K562 (cell line): ENCODE results near the gene ZNF865. TPM values are rescaled to one million over a fixed set of nuclear protein-coding genes. Genes with fewer than 3 reads are reported as not detected.

Experiments
- ATAC-seq: fragments of 200-7000 bp; cut with Tn5 transposase; 3 replicates; pipeline ENCODE4 v1.9.1; 2020; ENCODE audit warnings: moderate library complexity
- BruUV-seq: library from RNA; stranded (reverse); fragments of 400-500 nt; replicated peaks from 2 replicates; lab custom pipeline; 2021; lab: Mats Ljungman, UMichigan
- CTCF ChIA-PET: fragments of 300-600 bp; formaldehyde crosslinking; extraction: SDS; loops from one replicate; lab custom pipeline; 2021; ENCODE audit warnings: low intra/inter-chr PET ratio; lab: Yijun Ruan, JAX
- POLR2A ChIA-PET: fragments of 300-600, 350-650 bp; sonication (Branson Sonifier 250); formaldehyde crosslinking; extraction: SDS; loops from one replicate; lab custom pipeline; 2021; ENCODE audit warnings: antibody characterized with exemption, inconsistent platforms; lab: Yijun Ruan, JAX
- DNase-seq, 4 experiments: peaks; one replicate each; pipeline versions ENCODE4 v3.0.0 to v3.0.0-alpha.2; 2011 to 2018; ENCODE audit warnings: low spot score in 3 of 4, mixed read lengths in 3 of 4; ENCODE audit errors: extremely low read depth in 1 of 4
- FAIRE-seq: peaks from 2 replicates; lab custom pipeline; 2011; peaks lifted over from hg19 to GRCh38; lab: Jason Lieb, UNC
- H2AFZ ChIP-seq: 2 replicates; pipeline ENCODE4 v1.6.0; 2011; ENCODE audit warnings: low read depth, low read length, control low read depth, inconsistent platforms
- H3K27ac ChIP-seq: fragments of 200-600 bp; 3 replicates; pipeline ENCODE4 v1.8.0; 2011; ENCODE audit warnings: low read depth, mild to moderate bottlenecking, control low read depth, inconsistent platforms, low read length, moderate library complexity, mixed read lengths; ENCODE audit errors: extremely low read depth
- H3K27me3 ChIP-seq, 2 experiments: fragments of 300-600 bp in 1 of 2; 2 replicates in 1 of 2; 3 replicates in 1 of 2; pipeline versions ENCODE4 v1.6.0 to v1.8.0; 2011; ENCODE audit warnings: inconsistent platforms in 2 of 2, low read length in 2 of 2, mild to moderate bottlenecking in 1 of 2, mixed read lengths in 1 of 2, moderate library complexity in 1 of 2; ENCODE audit not compliant: control insufficient read depth in 2 of 2, insufficient read depth in 2 of 2
- H3K36me3 ChIP-seq: fragments of 300-600 bp; 3 replicates; pipeline ENCODE4 v1.8.0; 2011; ENCODE audit warnings: mild to moderate bottlenecking, low read length, inconsistent platforms; ENCODE audit not compliant: control insufficient read depth, insufficient read depth
- H3K4me1 ChIP-seq, 2 experiments: fragments of 200-600 bp in 1 of 2; replicated peaks in 1 of 2; 2 replicates in 1 of 2; 3 replicates in 1 of 2; pipeline versions ENCODE4 v1.5.1 to v1.8.0; 2011; ENCODE audit warnings: inconsistent platforms in 2 of 2, low read length in 2 of 2, mild to moderate bottlenecking in 1 of 2, mixed read lengths in 1 of 2, moderate library complexity in 1 of 2; ENCODE audit not compliant: control insufficient read depth in 2 of 2, insufficient read depth in 2 of 2
- H3K4me2 ChIP-seq: 2 replicates; pipeline ENCODE4 v1.6.1; 2011; ENCODE audit warnings: low read length, control low read depth, inconsistent platforms, mixed read lengths; ENCODE audit not compliant: insufficient read depth
- H3K4me3 ChIP-seq: fragments of 200-600 bp; sonication (generic), shearing (Covaris generic); 2 replicates; pipeline ENCODE4 v1.5.1; 2016; ENCODE audit warnings: control low read depth, inconsistent platforms
- H3K79me2 ChIP-seq: fragments of 200-600 bp; 3 replicates; pipeline ENCODE4 v1.8.0; 2011; ENCODE audit warnings: low read length, inconsistent platforms; ENCODE audit not compliant: control insufficient read depth, insufficient read depth
- H3K9ac ChIP-seq, 2 experiments: 2 replicates each; pipeline versions ENCODE4 v1.6.0 to v1.6.1; 2011; ENCODE audit warnings: low read depth in 2 of 2, low read length in 2 of 2, control low read depth in 1 of 2, inconsistent platforms in 1 of 2, mild to moderate bottlenecking in 1 of 2, mixed read lengths in 1 of 2; ENCODE audit not compliant: insufficient read depth in 1 of 2
- H3K9me1 ChIP-seq: one replicate; pipeline ENCODE4 v1.6.0; 2011; ENCODE audit warnings: inconsistent platforms, mild to moderate bottlenecking, low read length, moderate library complexity; ENCODE audit not compliant: control insufficient read depth, insufficient read depth
- H3K9me3 ChIP-seq: replicated peaks from 2 replicates; pipeline ENCODE4 v1.5.1; 2011; ENCODE audit warnings: low read depth, low read length, inconsistent platforms; ENCODE audit not compliant: control insufficient read depth, insufficient read depth
- H4K20me1 ChIP-seq: replicated peaks from 2 replicates; pipeline ENCODE4 v1.6.1; 2011; ENCODE audit warnings: low read length, inconsistent platforms, mixed read lengths; ENCODE audit not compliant: control insufficient read depth, insufficient read depth
- HDAC1 ChIP-seq, 2 experiments: fragments of 450-650 bp; IDR thresholded peaks; 2 replicates each; pipeline ENCODE4 v1.6.1; 2016 to 2017; ENCODE audit warnings: inconsistent platforms in 1 of 2, mild to moderate bottlenecking in 1 of 2, moderate library complexity in 1 of 2
- KLF6 ChIP-seq: fragments of 250-450 bp; sonication (Bioruptor Pico); IDR thresholded peaks from 2 replicates; pipeline ENCODE4 v1.4.0; 2020; ENCODE audit warnings: mild to moderate bottlenecking, moderate library complexity, borderline replicate concordance
- PTTG1 ChIP-seq: fragments of 450-650 bp; IDR thresholded peaks from 2 replicates; pipeline ENCODE4 v1.6.1; 2016; ENCODE audit warnings: low read depth, mild to moderate bottlenecking, missing genetic modification characterization, missing compliant biosample characterization
- RBM17 ChIP-seq: fragments of 200-400 bp; formaldehyde crosslinking; IDR thresholded peaks from 2 replicates; pipeline ENCODE4 v1.6.1; 2017; ENCODE audit warnings: low read depth, mild to moderate bottlenecking, low read length, borderline replicate concordance
- RBM25 ChIP-seq: fragments of 200-400 bp; formaldehyde crosslinking; IDR thresholded peaks from 2 replicates; pipeline ENCODE4 v1.6.1; 2018; ENCODE audit warnings: low read length, low read depth, moderate library complexity; ENCODE audit not compliant: severe bottlenecking
- SRSF1 ChIP-seq: fragments of 200-400 bp; formaldehyde crosslinking; IDR thresholded peaks from 2 replicates; pipeline ENCODE4 v1.6.1; 2017; ENCODE audit warnings: mild to moderate bottlenecking, low read depth, low read length, moderate library complexity
- ZNF143 ChIP-seq: sonication (generic); formaldehyde crosslinking; IDR thresholded peaks from 2 replicates; pipeline ENCODE4 v1.9.0; 2022; ENCODE audit warnings: mild to moderate bottlenecking, missing genetic modification reagents
- ZNF24 ChIP-seq: fragments of 450-650 bp; IDR thresholded peaks from 2 replicates; pipeline ENCODE4 v1.6.1; 2016
- ZNF75A ChIP-seq: fragments of 450-650 bp; formaldehyde crosslinking; IDR thresholded peaks from 2 replicates; pipeline ENCODE4 v1.4.0; 2020; ENCODE audit warnings: mild to moderate bottlenecking
- ZNF764 ChIP-seq: fragments of 250-450 bp; sonication (Bioruptor Pico); IDR thresholded peaks from 2 replicates; pipeline ENCODE4 v1.4.0; 2020; ENCODE audit warnings: low read depth, mild to moderate bottlenecking, moderate library complexity
- WGBS: fragments of 100-300 bp; shearing (Covaris generic); methylation state at CpG from one replicate; pipeline ENCODE4 v1.1.6; 2016; ENCODE audit warnings: low coverage, mixed read lengths; ENCODE audit not compliant: insufficient coverage; ENCODE audit errors: missing lambda C conversion rate; 5-methylcytosine and 5-hydroxymethylcytosine counted together
- in situ Hi-C: fragments of 300-500 bp; cut with MboI; formaldehyde crosslinking; loops from 4 replicates; pipeline ENCODE4 v1.15.0; 2018; ENCODE audit warnings: inconsistent platforms, mixed read lengths
- intact Hi-C: fragments of 100-400 bp; cut with micrococcal nuclease; formaldehyde crosslinking; loops from 2 replicates; pipeline ENCODE4 v1.14.2; 2022
- polyA plus RNA-seq, 8 experiments: library from polyadenylated mRNA; depleted of rRNA in 4 of 8; stranded (reverse) in 5 of 8; unstranded in 3 of 8; fragments of >200 nt; fragmentation: Nextera tagmentation in 2 of 8; fragmentation: Illumina TruSeq in 1 of 8; extraction: Ambion mirVana in 2 of 8; extraction: Trizol in 1 of 8; gene quantifications; 2 replicates each; pipeline versions ENCODE4 v1.2.1 to v1.2.3, GENCODE V29; 2011 to 2014; ENCODE audit warnings: inconsistent platforms in 1 of 8, missing spikeins in 1 of 8
- total RNA-seq, 7 experiments: library from RNA; depleted of rRNA in 6 of 7; stranded (reverse); fragments of >200 nt in 6 of 7; fragmentation: Illumina TruSeq in 2 of 7; extraction: Trizol in 2 of 7; gene quantifications; 2 replicates each; pipeline versions ENCODE4 v1.2.1 to v1.2.3, GENCODE V29; 2011 to 2021; ENCODE audit warnings: low replicate concordance in 1 of 7
- TF ChIP-seq, protein P1 (sequence below): sonication (generic); formaldehyde crosslinking; IDR thresholded peaks from 2 replicates; pipeline ENCODE4 v1.8.1; 2023; ENCODE audit warnings: mild to moderate bottlenecking, missing genetic modification reagents, moderate library complexity
- TF ChIP-seq, protein P2 (sequence below): fragments of 250-450 bp; sonication (Bioruptor Pico); IDR thresholded peaks from 2 replicates; pipeline ENCODE4 v1.8.0; 2022; ENCODE audit warnings: moderate library complexity, mild to moderate bottlenecking, inconsistent platforms
- TF ChIP-seq, protein P3 (sequence below), 2 experiments: fragments of 150-350 bp in 1 of 2; IDR thresholded peaks; 2 replicates each; pipeline ENCODE4 v1.6.1; 2012 to 2016; ENCODE audit warnings: low read depth in 2 of 2, low read length in 2 of 2, mild to moderate bottlenecking in 1 of 2, moderate library complexity in 1 of 2
- TF ChIP-seq, protein P4 (sequence below): fragments of 450-650 bp; IDR thresholded peaks from 2 replicates; pipeline ENCODE4 v1.7.1; 2018; ENCODE audit warnings: mild to moderate bottlenecking, low read depth; ENCODE audit not compliant: partially characterized antibody

Gene ZNF865
- total and polyA plus RNA-seq, 9 of the 15 experiments (the other 6 are each of a cell fraction or from before 2014, with no cell fraction given), result 0.40 to 18.8 (median 1.6) TPM; not detected in 2

DNA sequence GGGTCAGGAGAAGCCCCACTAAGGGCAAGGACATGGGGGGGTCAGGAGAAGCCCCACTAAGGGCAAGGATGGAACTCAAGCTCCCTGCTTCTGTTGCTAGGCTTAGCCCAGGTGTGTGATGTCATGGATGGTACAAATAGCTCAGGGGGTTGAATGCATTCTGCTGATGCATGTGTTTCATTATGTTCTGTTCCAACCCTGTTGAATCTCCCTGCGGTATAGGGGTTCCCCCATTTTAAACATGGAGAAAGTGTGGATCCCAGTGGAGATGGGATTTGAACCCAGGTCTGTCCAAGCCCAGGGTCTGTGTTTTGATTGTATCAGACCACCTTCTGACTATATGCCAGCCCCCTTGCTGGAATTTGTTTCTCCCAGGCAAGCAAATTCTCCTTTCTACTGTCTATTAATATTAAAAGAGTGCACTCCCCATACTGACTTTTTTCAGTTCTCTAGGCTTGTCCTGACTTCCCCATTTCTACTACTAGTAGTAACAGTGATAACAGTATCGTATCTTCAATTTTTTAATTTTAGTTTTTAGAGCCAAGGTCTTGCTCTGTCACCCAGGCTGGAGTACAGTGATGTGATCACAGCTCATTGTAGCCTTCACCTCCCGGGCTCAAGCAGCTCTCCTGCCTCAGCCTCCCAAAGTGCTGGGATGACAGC, 6.7 kb downstream of the ZNF865 start:
- DNase-seq (no peak), FAIRE-seq (no peak), ATAC-seq (no peak)
- no peak overlapping the region for H3K4me3 ChIP-seq
- intact Hi-C loops (no loop called here), in situ Hi-C loops (no loop called here)
- peaks cover 8% of the 10 kb centered on the region for H3K79me2 ChIP-seq
- BruUV-seq, result no TSS peak
- no peaks in the 10 kb centered on the region for H3K9me3 ChIP-seq
- H4K20me1 ChIP-seq, result no peaks in the 10 kb centered on the region
- WGBS, result 75% methylated on average over 3 of the region's 3 CpGs
- no peaks in the 10 kb centered on the region for H3K9me1 ChIP-seq
- H3K27me3 ChIP-seq, result no peaks in the 10 kb centered on the region
- H3K27ac ChIP-seq, result no peak overlapping the region
- H3K36me3 ChIP-seq, result peaks cover 30% of the 10 kb centered on the region; the same call in 2 of the 3 replicates
- H2AFZ ChIP-seq, result no peak overlapping the region
- H3K4me1 ChIP-seq, result peaks cover 0 to 5% of the 10 kb centered on the region in 2 experiments; a peak in 2 of 5 replicates
- H3K9ac ChIP-seq, result no peak overlapping the region
- POLR2A ChIA-PET, result interaction anchor here (1.1 kb wide), 1 partner anchor 12 kb away, joined by 3 read pairs; the partner anchor contains the start of gene ZNF784
- no peak overlapping the region for H3K4me2 ChIP-seq
- CTCF ChIA-PET, result no interaction called here
- TF ChIP-seq ZNF143 (CRISPR knock-in tag) (no peak), RBM25 (no peak), HDAC1 (IDR thresholded peaks at IDR 0.05) (no peak), RBM17 (no peak), ZNF75A (CRISPR knock-in tag) (no peak), ZNF764 (CRISPR knock-in tag) (no peak), KLF6 (no peak), SRSF1 (no peak), ZNF24 (no peak), PTTG1 (tag) (no peak)
- TF ChIP-seq, protein P1, sequence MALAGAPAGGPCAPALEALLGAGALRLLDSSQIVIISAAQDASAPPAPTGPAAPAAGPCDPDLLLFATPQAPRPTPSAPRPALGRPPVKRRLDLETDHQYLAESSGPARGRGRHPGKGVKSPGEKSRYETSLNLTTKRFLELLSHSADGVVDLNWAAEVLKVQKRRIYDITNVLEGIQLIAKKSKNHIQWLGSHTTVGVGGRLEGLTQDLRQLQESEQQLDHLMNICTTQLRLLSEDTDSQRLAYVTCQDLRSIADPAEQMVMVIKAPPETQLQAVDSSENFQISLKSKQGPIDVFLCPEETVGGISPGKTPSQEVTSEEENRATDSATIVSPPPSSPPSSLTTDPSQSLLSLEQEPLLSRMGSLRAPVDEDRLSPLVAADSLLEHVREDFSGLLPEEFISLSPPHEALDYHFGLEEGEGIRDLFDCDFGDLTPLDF (CRISPR knock-in tag), result no peak
- TF ChIP-seq, protein P2, sequence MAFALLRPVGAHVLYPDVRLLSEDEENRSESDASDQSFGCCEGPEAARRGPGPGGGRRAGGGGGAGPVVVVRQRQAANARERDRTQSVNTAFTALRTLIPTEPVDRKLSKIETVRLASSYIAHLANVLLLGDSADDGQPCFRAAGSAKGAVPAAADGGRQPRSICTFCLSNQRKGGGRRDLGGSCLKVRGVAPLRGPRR (CRISPR knock-in tag), result no peak
- TF ChIP-seq, protein P3, sequence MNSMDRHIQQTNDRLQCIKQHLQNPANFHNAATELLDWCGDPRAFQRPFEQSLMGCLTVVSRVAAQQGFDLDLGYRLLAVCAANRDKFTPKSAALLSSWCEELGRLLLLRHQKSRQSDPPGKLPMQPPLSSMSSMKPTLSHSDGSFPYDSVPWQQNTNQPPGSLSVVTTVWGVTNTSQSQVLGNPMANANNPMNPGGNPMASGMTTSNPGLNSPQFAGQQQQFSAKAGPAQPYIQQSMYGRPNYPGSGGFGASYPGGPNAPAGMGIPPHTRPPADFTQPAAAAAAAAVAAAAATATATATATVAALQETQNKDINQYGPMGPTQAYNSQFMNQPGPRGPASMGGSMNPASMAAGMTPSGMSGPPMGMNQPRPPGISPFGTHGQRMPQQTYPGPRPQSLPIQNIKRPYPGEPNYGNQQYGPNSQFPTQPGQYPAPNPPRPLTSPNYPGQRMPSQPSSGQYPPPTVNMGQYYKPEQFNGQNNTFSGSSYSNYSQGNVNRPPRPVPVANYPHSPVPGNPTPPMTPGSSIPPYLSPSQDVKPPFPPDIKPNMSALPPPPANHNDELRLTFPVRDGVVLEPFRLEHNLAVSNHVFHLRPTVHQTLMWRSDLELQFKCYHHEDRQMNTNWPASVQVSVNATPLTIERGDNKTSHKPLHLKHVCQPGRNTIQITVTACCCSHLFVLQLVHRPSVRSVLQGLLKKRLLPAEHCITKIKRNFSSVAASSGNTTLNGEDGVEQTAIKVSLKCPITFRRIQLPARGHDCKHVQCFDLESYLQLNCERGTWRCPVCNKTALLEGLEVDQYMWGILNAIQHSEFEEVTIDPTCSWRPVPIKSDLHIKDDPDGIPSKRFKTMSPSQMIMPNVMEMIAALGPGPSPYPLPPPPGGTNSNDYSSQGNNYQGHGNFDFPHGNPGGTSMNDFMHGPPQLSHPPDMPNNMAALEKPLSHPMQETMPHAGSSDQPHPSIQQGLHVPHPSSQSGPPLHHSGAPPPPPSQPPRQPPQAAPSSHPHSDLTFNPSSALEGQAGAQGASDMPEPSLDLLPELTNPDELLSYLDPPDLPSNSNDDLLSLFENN (IDR thresholded peaks at IDR 0.05; ENCODE audit: low read depth in 2 of 2, low read length in 2 of 2), result no peak
- TF ChIP-seq, protein P4, sequence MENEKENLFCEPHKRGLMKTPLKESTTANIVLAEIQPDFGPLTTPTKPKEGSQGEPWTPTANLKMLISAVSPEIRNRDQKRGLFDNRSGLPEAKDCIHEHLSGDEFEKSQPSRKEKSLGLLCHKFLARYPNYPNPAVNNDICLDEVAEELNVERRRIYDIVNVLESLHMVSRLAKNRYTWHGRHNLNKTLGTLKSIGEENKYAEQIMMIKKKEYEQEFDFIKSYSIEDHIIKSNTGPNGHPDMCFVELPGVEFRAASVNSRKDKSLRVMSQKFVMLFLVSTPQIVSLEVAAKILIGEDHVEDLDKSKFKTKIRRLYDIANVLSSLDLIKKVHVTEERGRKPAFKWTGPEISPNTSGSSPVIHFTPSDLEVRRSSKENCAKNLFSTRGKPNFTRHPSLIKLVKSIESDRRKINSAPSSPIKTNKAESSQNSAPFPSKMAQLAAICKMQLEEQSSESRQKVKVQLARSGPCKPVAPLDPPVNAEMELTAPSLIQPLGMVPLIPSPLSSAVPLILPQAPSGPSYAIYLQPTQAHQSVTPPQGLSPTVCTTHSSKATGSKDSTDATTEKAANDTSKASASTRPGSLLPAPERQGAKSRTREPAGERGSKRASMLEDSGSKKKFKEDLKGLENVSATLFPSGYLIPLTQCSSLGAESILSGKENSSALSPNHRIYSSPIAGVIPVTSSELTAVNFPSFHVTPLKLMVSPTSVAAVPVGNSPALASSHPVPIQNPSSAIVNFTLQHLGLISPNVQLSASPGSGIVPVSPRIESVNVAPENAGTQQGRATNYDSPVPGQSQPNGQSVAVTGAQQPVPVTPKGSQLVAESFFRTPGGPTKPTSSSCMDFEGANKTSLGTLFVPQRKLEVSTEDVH, result no peak
